HG02623 (cell line): Measurements from ENCODE around the gene ATP8B4.
A peak's percentile ranks its signal among the peaks of the same experiment; 100 is the strongest.

Experiments used
- ATAC-seq: cut with Tn5 transposase; IDR thresholded peaks from one replicate; pipeline ENCODE4 v1.9.1; 2021; ENCODE audit warnings: moderate library complexity; ENCODE audit not compliant: unreplicated experiment

Gene ATP8B4

DNA sequence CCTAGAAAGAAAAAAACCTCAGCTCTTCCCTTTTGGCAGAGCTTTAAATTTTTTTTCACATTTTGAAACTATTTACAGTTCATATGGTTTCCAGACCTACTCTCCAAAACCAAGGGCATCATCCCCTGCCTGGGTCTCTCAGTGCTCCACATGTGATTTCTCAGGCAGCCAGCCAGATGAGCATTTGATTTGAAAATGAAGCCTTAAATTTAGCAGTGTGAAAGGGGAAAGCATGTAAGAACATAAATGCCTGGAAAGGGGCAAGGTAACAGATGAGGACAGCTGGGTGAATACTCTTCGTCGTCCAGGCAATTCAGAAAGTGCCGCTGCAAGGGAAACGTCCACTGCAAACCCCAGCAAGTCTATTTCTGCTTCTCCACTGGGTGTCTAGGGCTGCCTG is 94.8 kb downstream of the ATP8B4 start:
- no peak for ATAC-seq

DNA sequence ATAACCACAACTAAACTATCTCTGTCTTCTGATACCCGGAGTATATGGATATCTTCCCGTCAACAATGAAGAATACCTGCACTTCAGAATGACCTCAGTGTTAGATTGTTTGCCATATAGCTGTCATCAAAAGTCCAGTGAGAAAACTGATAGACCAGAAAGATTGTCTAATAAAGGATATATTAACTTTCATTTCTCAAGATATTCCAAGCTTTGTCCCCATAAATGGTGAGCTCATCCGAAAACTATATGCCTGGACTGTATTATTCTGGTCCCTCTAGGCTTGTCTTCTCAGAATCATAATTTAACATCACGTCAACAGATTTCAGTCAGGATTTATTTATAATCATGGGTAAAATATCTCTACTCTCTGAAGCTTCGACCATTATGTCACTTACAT is 100.5 kb downstream of the ATP8B4 start:
- ATAC-seq: no peak

DNA sequence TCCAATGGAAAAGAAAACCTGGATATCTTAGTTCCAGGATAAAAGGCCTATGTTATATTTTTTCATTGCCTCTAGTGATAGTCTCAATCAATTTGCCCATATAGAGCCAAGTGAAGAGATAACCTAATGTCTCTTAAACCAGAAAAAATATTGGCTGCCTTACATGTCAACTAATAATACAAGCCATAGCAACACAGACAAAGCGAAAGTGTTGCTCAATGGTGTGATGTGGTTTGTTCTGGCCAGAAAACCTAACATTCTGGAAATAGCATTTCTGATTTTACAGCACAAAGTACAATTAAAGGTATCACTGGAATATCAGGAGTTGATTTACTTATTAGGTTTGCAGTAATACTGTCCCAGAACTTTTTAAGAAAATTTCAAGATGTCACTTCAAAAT is 101.5 kb downstream of the ATP8B4 start:
- ATAC-seq: no peak

DNA sequence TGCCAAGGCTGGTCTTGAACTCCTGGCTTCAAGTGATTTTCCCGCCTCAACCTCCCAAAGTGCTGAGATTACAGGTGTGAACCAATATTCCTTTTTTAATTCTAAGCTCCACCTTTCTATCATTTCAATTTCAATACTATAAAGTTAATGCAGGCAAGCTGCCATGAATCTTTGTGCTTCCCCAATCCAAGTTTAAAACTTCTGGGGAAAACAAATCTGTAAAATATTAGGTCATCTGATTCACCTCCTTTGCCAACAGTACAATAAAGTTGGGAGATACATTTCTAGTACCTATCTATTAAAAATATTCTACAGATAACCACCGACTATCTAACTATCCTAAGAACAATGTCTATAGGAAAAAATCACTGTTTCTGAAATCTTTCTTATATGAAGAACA is 102.1 kb downstream of the ATP8B4 start:
- no peak for ATAC-seq

DNA sequence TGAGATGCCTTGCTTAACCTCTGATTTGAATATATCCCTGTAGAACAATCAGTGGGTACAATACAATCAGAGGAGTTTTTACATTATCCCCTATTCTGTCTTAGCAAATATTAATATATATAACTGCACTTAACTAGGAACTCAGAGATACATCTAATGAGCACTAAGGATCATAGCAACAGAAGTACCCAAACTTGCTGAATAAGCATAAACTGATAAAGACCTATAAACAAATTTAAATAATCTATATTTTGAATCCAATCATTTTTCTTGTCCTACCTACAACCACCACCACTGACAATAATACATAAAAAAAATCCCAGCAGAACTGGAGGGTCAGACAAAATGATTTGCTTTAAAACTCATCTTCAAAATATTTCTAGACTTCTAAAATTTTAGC is 106.2 kb downstream of the ATP8B4 start:
- no peak for ATAC-seq

DNA sequence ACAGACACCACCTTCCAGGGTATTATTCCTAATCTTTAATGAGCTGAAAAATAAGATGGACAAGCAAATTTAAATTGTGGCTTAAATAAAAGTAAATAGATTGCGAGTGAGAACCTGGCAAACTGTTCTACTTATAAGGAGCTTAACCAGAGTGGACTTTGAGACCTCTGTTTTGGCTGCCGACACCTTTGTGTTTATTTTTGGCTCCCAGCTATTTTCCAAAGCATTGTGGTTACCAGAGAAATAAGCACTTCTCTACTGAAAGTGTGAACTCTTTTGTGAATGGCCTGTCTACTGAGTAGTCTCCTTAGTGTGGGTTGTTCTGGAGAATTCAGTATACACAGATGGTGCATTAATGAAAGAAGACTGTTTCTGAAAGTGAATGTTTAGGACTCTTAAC is 109.4 kb downstream of the ATP8B4 start:
- no peak for ATAC-seq

DNA sequence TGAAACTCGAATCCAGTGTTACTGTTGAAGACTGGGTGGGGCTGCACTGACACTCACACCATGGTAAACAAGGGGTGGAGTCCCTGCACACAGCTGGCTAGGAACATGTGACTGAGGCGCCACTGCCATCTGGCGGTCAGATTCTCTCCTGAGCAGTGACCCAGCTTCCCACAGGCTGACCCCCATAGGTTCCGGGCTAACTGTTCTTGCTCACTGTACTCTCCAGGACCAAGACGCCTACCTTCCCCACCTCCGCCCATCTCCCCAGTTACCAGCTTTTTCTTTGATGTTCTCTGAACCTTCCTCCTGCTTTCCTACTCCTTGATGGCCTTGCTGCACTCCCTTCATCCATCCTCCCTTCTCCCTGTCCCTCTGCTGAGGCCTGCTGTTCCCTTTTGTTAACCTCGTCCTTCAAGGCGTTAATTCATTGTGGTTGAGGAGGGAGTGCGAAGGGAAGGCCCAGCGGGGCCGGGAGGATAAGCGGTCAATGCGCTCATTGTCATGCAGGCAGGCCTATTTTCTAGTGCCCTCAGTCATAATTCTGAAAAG is 115.2 kb downstream of the ATP8B4 start:
- peak; percentile 99 for ATAC-seq

DNA sequence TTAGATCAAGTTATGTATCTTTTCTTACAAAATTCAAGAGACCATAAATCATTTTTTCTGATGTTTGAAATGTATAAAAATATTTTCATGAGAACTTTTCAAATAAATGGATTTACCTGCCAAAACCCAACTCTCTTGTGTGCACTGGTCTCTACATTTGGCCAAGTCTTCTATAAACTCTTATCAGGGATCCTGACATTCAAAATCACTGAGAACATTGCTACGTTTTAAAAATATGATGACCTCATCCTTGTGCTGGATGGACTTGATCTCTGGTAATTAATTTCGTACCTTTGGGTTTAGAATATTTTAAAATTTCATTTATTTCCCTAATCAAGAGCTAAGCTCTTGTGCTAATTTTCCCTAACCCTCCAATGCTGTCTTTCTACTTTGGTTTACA is 127.4 kb downstream of the ATP8B4 start:
- no peak for ATAC-seq

DNA sequence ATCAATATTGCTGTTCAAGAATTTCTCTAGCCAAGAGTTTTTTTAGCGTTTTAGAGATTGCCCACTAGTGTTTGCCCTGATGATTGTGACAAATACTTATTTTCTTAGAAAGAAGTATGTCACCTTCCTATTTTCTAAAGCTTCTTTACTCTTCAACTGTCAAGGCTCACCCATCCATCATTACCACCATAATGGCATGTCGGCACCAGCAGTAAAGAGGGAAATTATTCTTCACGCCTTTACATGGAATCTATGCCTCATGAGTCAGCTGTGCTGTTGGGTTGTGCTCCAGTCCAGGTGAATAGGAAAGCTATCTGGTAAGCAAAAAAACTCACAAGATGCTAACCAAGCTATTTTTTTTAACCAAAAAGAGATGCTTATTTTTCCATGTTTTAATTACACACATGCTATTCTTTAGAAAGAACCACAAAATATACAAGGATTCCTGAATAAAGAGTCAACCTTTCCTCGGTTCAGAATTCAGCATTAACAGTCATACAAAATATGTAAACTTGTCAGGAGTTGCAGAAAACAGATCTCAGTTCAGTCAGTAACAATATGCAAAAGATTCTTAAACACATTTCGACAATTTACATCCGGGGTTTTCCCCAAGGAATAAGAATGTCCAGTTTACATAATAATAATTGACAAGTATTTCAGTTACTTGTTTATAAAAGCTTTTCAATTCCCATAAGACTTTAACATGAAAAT is 128.0 kb downstream of the ATP8B4 start:
- no peak for ATAC-seq

DNA sequence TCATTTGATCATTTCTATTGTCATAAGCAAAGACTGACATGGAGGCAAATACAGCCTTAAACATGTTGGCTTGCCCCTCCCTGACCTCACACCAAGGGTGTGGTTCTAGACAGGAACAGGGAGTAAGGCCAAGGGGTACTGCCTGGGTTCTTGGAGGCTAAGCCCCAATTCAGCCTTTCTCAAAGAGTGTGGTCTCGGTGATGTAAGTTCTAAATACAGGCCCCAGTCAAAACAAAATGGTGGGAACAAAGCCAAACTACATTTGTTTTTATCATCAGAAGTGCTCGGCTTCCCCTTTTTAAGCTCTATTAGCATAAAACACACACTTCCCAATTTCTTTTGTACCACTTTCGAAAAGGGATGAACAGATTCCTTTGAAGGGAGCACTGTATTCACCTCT is 129.5 kb downstream of the ATP8B4 start:
- ATAC-seq: no peak

DNA sequence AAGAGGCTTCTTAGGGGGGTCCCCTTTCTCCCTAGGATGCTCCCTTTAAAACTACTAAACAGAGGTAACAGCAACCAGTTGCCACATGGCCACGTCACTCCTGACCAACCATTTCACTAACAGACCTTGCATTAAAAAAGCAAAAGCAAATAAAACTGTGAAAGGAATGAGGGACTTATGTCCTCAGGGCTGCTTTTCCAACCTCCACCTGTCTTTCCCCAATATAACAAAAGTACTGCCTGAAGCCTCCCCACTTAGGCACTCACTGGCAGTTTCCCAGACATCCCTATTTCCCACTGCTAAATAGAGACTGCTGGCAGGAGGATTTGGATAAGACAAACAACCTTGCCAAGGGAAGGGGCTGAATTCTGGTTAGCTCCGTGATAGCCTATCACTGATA is 130.3 kb downstream of the ATP8B4 start:
- ATAC-seq: no peak

DNA sequence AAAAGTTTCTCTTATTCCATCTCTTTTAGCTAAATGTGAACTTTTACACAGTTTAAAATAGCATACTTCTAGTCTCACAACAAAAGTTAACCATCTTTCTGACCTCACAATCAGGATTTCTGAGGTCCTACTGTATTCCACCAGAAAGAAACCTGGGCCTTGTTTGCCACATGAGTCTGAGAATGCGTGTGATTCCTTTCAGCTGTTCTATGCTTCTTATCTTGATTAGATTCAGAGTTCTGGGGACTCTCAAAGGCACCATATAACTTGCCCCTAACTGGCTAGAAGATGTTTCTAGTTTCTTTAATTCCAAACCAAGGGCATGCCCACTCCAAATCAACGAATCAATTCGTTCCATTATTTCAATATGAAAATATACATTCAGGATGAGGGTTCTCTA is 131.1 kb downstream of the ATP8B4 start:
- ATAC-seq: no peak

DNA sequence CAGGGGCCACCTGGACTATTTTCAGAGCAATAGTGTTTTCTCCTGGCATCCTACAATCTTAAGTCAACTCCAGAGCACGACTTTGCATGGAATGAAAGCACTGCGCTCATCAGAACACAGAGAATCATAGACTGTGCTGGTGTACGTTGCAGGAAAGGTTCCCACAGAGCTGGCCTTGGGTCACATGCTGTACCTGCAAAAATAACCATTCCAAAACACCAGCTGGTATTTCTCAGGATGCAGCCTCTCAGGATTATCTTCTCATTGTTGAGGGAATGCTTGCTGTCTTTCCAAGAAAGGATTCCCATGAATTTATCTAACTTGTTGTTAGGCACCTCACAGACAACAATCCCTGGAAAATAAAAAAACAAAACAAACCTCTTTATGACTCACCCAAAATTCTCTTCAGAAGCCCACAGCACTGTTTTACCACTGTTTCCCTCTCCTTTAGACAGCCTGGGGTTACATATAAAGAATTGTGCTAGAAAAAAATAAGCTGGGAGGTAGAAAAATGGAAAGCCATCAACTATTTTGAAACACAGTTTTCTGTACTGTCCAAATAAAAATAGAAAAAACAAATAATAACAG is 131.7 kb downstream of the ATP8B4 start:
- no peak for ATAC-seq

DNA sequence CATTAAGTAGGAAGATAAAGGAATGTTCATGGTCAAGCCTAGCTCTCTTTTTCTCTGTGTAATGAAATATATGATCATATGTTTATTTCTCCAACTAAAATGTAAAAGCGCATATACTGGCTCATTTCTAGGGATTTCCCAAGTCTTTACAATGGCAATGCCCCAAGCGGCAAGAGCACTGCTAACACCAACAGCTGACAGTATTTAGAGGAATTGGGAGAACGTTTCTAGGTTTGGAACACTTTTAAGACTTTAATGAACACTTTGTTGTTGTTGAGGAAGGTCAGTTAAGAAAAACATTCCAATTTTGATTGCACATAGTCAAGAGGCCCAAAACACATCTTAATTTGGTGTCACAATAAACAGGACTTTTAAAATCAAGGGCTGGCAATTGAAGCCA is 132.7 kb downstream of the ATP8B4 start:
- no peak for ATAC-seq

DNA sequence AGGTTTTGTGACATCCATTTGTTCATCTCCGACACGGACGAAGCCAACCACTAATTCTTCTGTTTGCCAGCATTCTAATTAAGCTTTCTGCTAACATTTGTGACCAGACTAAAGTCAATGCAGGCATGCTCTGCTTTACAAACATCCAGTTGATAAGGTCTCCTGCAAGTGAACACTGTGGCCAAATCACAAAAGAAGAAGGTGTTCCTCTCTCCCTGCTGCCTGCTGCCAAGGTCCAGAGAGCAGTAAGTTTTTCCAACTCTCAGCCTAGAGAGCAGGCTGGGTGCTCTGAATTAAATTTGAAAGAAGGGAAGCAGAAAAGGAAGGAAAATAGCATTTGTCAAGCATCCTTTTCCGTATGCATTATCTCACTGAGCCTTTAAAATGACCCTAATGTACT is 133.6 kb downstream of the ATP8B4 start:
- no peak for ATAC-seq

DNA sequence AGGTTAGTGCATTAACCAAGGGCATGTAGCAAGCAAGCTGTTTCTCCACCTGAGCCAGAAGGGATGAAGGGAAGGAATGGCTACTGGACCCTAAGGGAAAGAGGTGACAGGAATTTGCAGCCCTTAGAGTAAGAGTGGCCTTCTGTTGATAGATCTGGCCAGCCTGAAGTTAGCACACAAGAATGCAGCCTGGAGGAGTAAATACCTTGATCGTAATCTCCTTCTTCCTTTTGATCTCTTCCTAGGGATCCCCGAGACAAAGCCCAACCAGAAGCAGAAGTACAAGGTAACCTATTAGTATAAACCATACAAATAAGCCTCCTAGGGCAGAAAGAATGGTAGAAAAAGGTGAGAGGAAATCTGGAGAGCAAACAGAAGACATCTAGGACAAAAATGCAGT is 134.6 kb downstream of the ATP8B4 start:
- no peak for ATAC-seq

DNA sequence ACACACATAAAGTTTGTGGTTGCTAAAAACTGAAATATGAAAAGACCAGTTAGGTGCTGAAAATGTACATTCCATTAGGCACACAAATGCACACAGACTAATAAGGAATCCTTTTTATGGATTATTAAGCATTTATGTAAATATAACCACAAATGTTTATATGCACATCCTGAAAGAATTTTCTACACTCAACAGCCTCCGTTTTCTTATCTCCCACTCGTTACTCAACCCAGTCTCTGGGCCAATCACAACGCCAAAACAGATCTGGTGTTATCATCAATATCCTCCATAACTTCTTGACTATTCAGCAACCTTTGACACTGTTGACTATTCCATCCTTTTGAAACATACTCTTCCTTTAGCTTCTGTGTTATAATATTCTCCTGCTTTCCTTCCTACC is 136.4 kb downstream of the ATP8B4 start:
- ATAC-seq: no peak

DNA sequence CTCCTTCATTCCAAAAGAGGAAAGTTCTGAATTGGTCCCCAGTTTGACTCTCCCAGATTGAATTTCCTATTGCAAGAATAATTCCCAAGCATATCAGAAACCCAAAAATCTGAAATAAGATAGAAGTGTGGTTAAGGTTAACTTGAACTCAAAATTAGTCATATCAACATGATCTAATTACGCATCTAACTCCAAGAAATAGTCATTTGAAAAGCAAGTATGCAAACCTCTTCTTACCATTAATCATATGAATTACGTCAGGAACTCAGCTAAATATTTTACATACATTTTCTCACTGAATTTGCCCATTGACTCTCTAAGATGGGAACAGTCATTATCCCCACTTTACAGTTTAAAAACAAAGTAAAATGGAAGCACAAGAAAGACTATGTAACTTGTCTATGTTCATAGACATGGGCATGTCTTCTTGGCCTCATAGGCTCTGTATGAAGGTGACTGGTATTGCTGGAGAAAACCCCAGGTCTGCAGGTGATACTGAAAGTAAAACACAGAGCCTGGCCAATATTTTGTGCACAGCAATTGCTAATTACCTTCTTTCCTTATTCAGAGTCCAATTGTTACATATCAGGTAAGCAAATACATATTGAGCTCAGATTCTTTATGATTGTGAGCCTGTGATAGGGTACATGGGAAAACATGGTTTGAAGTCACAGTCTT is 139.2 kb downstream of the ATP8B4 start:
- no peak for ATAC-seq

DNA sequence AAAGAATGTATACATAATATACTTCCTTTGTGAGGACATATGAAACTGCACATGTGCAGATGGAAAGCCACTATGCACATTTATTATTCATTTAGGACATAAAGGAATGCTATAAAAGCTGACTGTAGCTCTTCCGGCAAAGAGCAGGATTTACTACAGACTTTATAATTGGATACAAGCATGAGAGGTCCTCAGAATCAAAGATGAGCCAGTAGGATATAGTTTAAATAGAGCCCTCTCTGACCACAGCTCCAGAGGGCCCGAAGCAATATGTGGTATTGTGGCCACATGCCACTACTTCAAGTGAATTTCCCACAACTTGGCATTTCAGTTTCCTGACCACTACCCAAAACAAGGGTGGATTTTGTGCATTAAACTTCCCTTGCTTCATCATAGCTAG is 140.9 kb downstream of the ATP8B4 start:
- ATAC-seq: no peak

DNA sequence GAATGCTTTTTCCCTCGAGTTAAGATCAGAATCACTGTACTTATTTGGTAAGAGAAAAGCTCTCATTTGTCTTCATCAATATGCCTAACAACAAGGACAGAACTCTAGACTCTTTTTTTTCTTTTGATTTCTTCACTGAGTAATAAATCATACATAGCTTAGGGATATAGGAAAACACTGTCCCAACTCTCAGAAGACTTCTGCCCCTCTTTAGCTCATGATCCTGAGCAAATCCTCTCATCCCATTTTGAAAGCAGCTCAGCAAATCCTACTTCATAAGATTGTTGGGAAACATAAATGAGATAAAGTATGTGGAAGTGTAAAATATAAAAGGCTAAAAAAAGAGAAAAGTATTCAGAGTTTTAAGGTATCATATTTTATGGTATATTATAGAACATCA is 141.7 kb downstream of the ATP8B4 start:
- ATAC-seq: no peak

DNA sequence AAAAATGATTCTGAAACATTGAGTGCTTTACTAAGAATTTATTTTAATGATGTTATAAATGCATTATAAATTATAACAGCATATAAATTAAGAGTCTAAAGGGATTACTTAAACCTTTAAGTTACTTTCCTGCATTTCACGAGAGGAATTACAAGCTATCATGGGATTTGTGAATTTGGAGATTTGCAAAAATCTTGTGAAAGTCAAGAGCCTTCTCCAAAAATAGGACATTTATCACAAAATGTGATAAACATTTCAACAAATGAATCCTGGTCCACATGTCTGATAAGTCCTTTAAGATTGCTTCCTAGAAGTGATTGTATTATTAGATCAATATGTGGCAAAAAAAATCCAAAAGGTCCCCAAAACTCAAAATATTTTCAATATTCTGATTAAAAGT is 154.5 kb downstream of the ATP8B4 start:
- no peak for ATAC-seq

DNA sequence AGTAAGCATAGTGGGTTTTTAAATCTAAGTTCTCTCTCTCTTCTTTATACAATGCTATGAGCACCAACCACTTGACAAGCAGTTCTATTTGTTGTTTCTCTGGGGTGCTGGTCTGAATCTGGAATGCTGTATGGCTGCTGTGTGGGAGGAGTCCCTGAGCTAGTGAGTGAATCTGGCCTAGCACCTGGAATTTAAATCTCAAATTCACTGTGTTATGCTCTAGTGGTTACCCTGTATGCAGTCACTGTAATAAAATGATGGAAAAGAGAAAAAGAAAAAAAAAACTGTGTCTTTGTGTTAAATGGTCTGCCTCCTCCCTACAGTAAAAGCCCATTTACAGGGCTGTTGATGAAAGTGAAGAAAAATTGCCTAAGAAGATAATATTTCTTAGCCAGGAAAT is 155.0 kb downstream of the ATP8B4 start:
- no peak for ATAC-seq
